Endothelial cell of umbilical vein (primary cell): ENCODE measurements around the gene LARGE1.

Experiments
- CTCF ChIP-seq, 2 donors: IDR thresholded peaks; 1 replicate in 1 of 2; 2 replicates in 1 of 2; pipeline ENCODE4 v1.5.1; 2011; ENCODE audit warnings: low read length in 2 of 2, mild to moderate bottlenecking in 2 of 2, moderate library complexity in 2 of 2, control low read depth in 1 of 2, inconsistent platforms in 1 of 2, low read depth in 1 of 2; ENCODE audit not compliant: insufficient read depth in 1 of 2; ENCODE audit errors: extremely low read depth in 1 of 2
- EZH2 ChIP-seq: IDR thresholded peaks from 2 replicates; pipeline ENCODE4 v1.6.1; 2012; ENCODE audit warnings: borderline replicate concordance, low read depth, mild to moderate bottlenecking, moderate library complexity, low read length, inconsistent platforms; ENCODE audit not compliant: severe bottlenecking
- JUN ChIP-seq: IDR thresholded peaks from 2 replicates; pipeline ENCODE4 v1.6.1; 2011; ENCODE audit warnings: borderline replicate concordance, low read depth; ENCODE audit not compliant: insufficient read length, insufficient read depth
- POLR2AphosphoS5 ChIP-seq: IDR thresholded peaks from 2 replicates; pipeline ENCODE4 v1.6.1; 2012; ENCODE audit warnings: low read depth, mild to moderate bottlenecking, control low read depth, low read length, moderate library complexity; ENCODE audit not compliant: insufficient read depth

GRCh38 chr22:33391298-33391697 is 529.0 kb downstream of the LARGE1 start:
- TF ChIP-seq JUN = no peak
- no peak for TF ChIP-seq CTCF (IDR thresholded peaks at IDR 0.05; ENCODE audit: extremely low read depth in 1 of 2, insufficient read depth in 1 of 2, low read depth in 1 of 2, low read length in 2 of 2)
- TF ChIP-seq POLR2AphosphoS5 = no peak
- TF ChIP-seq EZH2 = no peak
